Central memory CD8-positive, alpha-beta T cell (primary cell): Measurements from ENCODE around the gene ANAPC10.

Source experiments
- ATAC-seq: fragments of 150-1000 bp; cut with Tn5 transposase; replicated peaks from 2 replicates; pipeline ENCODE4 v1.10.0; 2022; ENCODE audit warnings: mild to moderate bottlenecking, moderate FRiP score, moderate number of reproducible peaks; ENCODE audit not compliant: poor library complexity, severe bottlenecking; ENCODE audit errors: extremely low read depth
- DNase-seq, 2 donors: peaks; one replicate each; pipeline ENCODE4 v3.0.0; 2021; ENCODE audit warnings: low spot score in 2 of 2
- H3K27ac Mint-ChIP-seq: one replicate; pipeline ENCODE4 v1.8.0; 2022; ENCODE audit warnings: low read depth, mild to moderate bottlenecking, moderate library complexity, mixed read lengths
- H3K27me3 Mint-ChIP-seq: one replicate; pipeline ENCODE4 v1.8.0; 2022; ENCODE audit warnings: mixed read lengths
- H3K36me3 Mint-ChIP-seq: one replicate; pipeline ENCODE4 v1.8.0; 2022; ENCODE audit warnings: mild to moderate bottlenecking, moderate library complexity, mixed read lengths; ENCODE audit not compliant: insufficient read depth
- H3K4me1 Mint-ChIP-seq: one replicate; pipeline ENCODE4 v1.8.0; 2022; ENCODE audit warnings: mixed read lengths
- H3K4me3 Mint-ChIP-seq: one replicate; pipeline ENCODE4 v1.8.0; 2022; ENCODE audit warnings: mild to moderate bottlenecking, moderate library complexity, mixed read lengths
- H3K9me3 Mint-ChIP-seq: one replicate; pipeline ENCODE4 v1.8.0; 2022; ENCODE audit warnings: mixed read lengths

The ANAPC10 gene

DNA sequence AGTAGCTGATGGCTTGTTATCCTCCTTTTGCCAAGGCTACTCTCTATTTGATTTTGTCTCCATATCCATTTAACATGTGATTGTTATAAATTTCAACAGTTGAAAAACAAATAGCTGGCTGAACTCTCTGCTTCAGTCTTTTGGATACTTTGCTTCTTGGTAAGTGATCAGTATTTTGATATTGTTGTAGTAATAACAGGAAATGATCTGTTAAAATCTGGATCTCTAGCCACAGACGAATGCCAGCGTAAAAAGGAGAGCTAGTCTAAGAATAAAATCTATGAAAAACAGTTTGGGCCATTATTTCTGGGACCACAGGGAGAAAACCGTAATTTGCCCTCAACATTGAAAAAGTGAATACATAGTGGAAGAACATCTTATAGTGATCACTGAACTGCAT is 113.8 kb downstream of the ANAPC10 start:
- DNase-seq (no peak), ATAC-seq (no peak)
- H3K9me3 Mint-ChIP-seq, result peaks cover 12% of the 10 kb centered on the region
- H3K4me1 Mint-ChIP-seq, result no peaks in the 10 kb centered on the region
- no peak overlapping the region for H3K4me3 Mint-ChIP-seq
- no peaks in the 10 kb centered on the region for H3K27me3 Mint-ChIP-seq
- H3K27ac Mint-ChIP-seq, result no peak overlapping the region
- no peaks in the 10 kb centered on the region for H3K36me3 Mint-ChIP-seq

DNA sequence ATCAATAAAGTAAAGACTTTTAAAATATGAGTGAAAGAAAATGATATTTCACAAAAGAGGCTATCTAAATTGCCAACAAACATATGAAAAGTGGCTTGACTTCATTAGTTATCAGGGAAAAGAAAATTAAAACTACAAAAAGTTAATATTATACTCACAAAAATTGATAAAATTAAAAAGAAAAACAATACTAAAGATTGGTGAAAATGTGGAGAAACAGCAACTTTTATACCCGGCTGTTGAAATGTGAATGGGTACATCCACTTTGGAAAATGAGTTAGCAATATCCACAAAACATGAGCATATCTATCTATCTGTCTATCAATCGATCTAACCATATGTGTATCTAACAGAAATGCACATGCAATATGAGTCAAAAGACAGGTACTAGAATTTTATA is 122.3 kb downstream of the ANAPC10 start:
- ATAC-seq (no peak), DNase-seq (no peak)
- Mint-ChIP-seq H3K36me3 (no peaks in the 10 kb centered on the region), H3K27me3 (no peaks in the 10 kb centered on the region), H3K27ac (no peak overlapping the region), H3K4me3 (no peak overlapping the region), H3K9me3 (peaks cover 8% of the 10 kb centered on the region), H3K4me1 (no peaks in the 10 kb centered on the region)

- H3K27me3 Mint-ChIP-seq, result no peaks in the 10 kb centered on the region
- DNase-seq, result no peak
- no peak overlapping the region for H3K4me3 Mint-ChIP-seq
- no peak overlapping the region for H3K27ac Mint-ChIP-seq
- H3K9me3 Mint-ChIP-seq, result no peaks in the 10 kb centered on the region
- ATAC-seq, result no peak
- H3K36me3 Mint-ChIP-seq, result peaks cover 2% of the 10 kb centered on the region
- H3K4me1 Mint-ChIP-seq, result no peaks in the 10 kb centered on the region
Measured at GRCh38 chr4:144970597-144970996, 127.4 kb downstream of the ANAPC10 start.

DNA sequence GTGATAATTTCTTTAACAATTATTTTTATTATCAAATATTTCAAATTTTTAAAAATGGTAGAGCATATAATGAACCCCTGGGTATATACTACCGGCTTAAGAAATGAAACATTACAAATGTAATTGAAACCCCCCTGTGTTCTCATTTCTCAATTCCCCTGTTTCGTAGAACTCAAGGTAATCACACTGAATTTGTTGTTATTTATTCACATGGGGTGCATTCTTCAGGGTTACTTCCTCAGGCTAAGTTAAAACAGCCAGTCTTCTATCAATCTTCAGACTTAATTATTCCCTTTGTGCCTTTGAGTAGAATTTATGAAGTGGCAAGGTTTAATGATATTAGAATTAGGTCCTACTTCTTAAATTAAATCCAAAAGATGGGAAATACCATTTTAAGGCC is 128.2 kb downstream of the ANAPC10 start:
- no peak overlapping the region for H3K4me3 Mint-ChIP-seq
- no peak for ATAC-seq
- no peak overlapping the region for H3K27ac Mint-ChIP-seq
- no peaks in the 10 kb centered on the region for H3K4me1 Mint-ChIP-seq
- no peaks in the 10 kb centered on the region for H3K9me3 Mint-ChIP-seq
- DNase-seq, result no peak
- H3K27me3 Mint-ChIP-seq, result no peaks in the 10 kb centered on the region
- H3K36me3 Mint-ChIP-seq, result peaks cover 2% of the 10 kb centered on the region

- Mint-ChIP-seq H3K9me3 (no peaks in the 10 kb centered on the region), H3K27me3 (no peaks in the 10 kb centered on the region), H3K36me3 (peaks cover 2% of the 10 kb centered on the region), H3K4me3 (no peak overlapping the region), H3K27ac (no peak overlapping the region), H3K4me1 (no peaks in the 10 kb centered on the region)
- DNase-seq (no peak), ATAC-seq (no peak)
Measured at GRCh38 chr4:144968606-144969005, 129.4 kb downstream of the ANAPC10 start.

DNA sequence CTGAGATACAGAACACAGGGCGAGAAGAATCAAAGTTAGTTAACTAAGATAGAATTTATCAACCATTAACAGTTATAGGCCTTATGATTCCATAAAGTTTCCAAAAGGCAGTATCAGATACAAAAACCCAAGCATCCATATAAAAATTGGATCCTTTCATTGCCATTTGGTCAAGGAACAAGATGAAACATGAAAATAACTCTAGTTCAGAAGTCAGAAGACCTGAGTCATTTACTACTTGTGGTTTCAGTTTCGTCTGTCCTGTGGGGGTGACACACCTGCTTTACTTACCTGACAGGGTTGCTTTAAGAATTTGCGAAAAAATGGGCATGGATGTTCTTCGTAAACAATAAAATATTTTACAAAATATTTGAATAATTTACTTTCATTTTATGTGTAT is 130.8 kb downstream of the ANAPC10 start:
- Mint-ChIP-seq H3K27me3 (no peaks in the 10 kb centered on the region), H3K27ac (no peak overlapping the region), H3K4me1 (no peaks in the 10 kb centered on the region), H3K9me3 (no peaks in the 10 kb centered on the region), H3K36me3 (peaks cover 4% of the 10 kb centered on the region), H3K4me3 (no peak overlapping the region)
- ATAC-seq (no peak), DNase-seq (no peak)

DNA sequence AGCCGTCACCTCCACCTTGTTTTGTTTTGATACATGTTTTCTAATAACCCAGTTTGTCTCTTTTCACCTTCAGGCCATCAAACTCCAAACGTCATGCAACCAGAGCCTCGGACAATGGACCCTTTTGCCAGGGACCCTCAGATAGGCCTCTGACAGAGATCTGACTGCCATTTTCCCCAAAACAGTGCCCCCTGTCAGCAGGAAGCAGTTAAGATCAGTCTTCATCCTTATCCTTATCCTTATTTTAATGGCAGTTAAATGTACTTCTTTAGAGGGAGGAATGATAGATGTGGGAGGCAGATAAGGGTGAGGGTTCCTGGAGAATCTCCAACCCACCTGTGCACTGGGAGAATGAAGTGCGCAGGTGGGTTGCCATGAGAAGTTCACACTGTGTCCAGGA is 135.7 kb downstream of the ANAPC10 start:
- H3K27me3 Mint-ChIP-seq, result peaks cover 15% of the 10 kb centered on the region
- no peak for DNase-seq
- peaks cover 14% of the 10 kb centered on the region for H3K9me3 Mint-ChIP-seq
- H3K36me3 Mint-ChIP-seq, result peaks cover 4% of the 10 kb centered on the region
- H3K27ac Mint-ChIP-seq, result no peak overlapping the region
- no peaks in the 10 kb centered on the region for H3K4me1 Mint-ChIP-seq
- no peak overlapping the region for H3K4me3 Mint-ChIP-seq
- ATAC-seq, result no peak

DNA sequence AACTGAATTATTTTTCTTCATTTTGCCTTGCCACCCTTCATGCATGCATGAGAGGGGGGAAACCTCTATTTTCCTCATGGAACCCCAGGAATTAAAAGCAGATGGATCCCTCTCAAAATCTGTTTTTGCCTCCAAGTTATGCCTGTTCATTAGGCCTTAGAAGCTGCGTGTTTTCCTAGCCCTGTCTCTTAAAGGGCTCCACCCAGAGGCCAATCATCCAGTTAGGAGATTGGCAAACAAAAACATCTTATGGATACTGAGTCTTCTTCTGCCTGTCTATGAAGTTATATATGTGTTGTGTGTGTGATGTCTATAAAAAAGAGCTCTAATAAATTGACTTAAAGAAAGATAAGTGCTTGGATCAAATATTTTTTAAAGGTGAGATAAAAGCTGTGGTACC is 142.9 kb downstream of the ANAPC10 start:
- no peaks in the 10 kb centered on the region for H3K36me3 Mint-ChIP-seq
- H3K4me3 Mint-ChIP-seq, result no peak overlapping the region
- H3K27me3 Mint-ChIP-seq, result peaks cover 8% of the 10 kb centered on the region
- no peaks in the 10 kb centered on the region for H3K4me1 Mint-ChIP-seq
- no peak overlapping the region for H3K27ac Mint-ChIP-seq
- H3K9me3 Mint-ChIP-seq, result peaks cover 24% of the 10 kb centered on the region
- ATAC-seq (no peak), DNase-seq (no peak)

DNA sequence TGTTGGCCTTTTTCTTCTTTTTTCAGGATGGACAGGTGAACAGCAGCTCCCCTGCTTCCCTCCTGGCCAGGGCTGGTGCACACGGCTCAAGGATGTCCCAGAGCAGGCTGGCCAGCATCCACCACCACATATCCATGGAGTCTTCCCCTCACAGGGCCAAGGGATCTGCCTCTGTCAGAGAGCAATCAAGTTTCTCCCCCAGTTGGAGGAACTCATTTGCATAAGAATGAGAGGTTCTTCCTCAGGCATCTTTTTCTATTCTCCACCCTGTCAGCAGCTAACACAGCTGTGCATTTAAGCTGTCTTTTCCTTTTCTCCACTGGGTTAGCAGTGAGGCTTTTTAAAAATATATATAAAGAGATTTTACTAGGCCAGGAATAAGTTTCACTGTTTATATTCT is 143.8 kb downstream of the ANAPC10 start:
- ATAC-seq (no peak), DNase-seq (no peak)
- H3K4me1 Mint-ChIP-seq, result no peaks in the 10 kb centered on the region
- no peak overlapping the region for H3K27ac Mint-ChIP-seq
- no peaks in the 10 kb centered on the region for H3K36me3 Mint-ChIP-seq
- peaks cover 15% of the 10 kb centered on the region for H3K9me3 Mint-ChIP-seq
- H3K4me3 Mint-ChIP-seq, result no peak overlapping the region
- H3K27me3 Mint-ChIP-seq, result no peaks in the 10 kb centered on the region

GRCh38 chr4:144948421-144948820 is 149.6 kb downstream of the ANAPC10 start:
- H3K27me3 Mint-ChIP-seq, result no peaks in the 10 kb centered on the region
- peaks cover 13% of the 10 kb centered on the region for H3K9me3 Mint-ChIP-seq
- H3K4me1 Mint-ChIP-seq, result no peaks in the 10 kb centered on the region
- H3K36me3 Mint-ChIP-seq, result no peaks in the 10 kb centered on the region
- DNase-seq, result no peak
- ATAC-seq, result no peak
- no peak overlapping the region for H3K4me3 Mint-ChIP-seq
- H3K27ac Mint-ChIP-seq, result no peak overlapping the region

DNA sequence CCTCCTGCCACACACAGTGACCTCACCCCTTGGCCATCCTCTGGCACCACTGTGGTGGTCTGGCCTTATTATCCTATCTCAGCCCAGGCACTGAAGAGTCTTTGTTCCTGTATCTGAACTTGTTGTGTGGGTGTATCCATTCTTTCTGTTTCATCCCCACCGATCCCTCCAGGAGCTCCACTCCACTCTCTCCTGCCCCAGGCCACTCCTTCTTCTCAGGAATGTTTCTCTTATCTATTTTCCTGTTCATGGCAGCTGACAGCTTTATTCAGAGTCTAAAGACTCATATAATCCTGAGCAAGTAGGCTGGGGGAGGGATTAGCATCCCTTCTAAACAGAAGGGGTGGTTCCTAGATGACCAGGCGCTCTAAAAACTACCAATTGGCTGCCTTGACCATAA is 150.0 kb downstream of the ANAPC10 start:
- H3K4me3 Mint-ChIP-seq, result no peak overlapping the region
- H3K9me3 Mint-ChIP-seq, result peaks cover 12% of the 10 kb centered on the region
- H3K4me1 Mint-ChIP-seq, result no peaks in the 10 kb centered on the region
- DNase-seq, result no peak
- H3K36me3 Mint-ChIP-seq, result no peaks in the 10 kb centered on the region
- ATAC-seq, result no peak
- H3K27me3 Mint-ChIP-seq, result no peaks in the 10 kb centered on the region
- H3K27ac Mint-ChIP-seq, result no peak overlapping the region
